Measurements from ENCODE around the gene DNAH3. TPM values are rescaled to one million over a fixed set of nuclear protein-coding genes. Genes with fewer than 3 reads are reported as not detected.
A peak's percentile ranks its signal among the peaks of the same experiment; 100 is the strongest.
"Not testable (repeated sequence)": the region's sequence is repeated elsewhere in the genome, so short reads cannot be mapped to it uniquely, and the experiment has no call there.

The DNAH3 gene
- polyA plus RNA-seq, 1 donor, result 0.16 TPM

DNA sequence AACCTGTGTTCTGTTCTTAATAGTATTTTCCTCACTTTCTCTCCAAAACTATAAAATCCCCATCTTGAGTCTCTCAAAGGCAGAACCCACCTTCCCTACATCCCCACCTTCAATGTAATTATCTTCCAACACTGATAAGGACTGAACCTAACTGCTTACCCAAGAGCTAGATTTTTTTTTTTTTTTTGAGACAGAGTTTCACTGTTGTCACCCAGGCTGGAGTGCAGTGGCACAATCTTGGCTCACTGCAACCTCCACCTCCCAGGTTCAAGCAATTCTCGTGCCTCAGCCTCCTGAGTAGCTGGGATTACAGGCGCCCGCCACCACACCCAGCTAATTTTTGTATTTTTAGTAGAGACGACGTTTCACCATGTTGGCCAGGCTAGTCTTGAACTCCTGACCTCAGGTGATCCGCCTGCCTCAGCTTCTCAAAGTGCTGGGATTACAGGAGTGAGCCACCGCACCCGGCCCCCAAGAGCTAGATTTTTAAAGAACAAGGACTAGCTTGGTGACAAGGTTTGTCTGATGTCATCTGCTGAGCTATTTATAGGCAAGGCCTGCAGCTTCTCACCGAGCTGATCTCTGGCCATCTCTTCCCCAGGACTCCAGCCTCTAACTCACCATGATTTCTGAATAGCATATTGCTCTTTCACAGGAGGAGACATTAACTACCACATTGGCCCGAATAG, 220.8 kb downstream of the DNAH3 start:
- no CpG with 5 or more reads among the region's 10 CpGs for WGBS (ENCODE audit: insufficient coverage, low lambda C conversion rate)
- not testable (repeated sequence) for H3K27ac ChIP-seq (ENCODE audit: low read length); H3K27me3 ChIP-seq (ENCODE audit: control insufficient read depth, insufficient read depth, low read length); H3K4me3 ChIP-seq (ENCODE audit: low read length); H3K4me1 ChIP-seq (ENCODE audit: control insufficient read depth, insufficient read depth, low read length); H3K36me3 ChIP-seq (ENCODE audit: control insufficient read depth, insufficient read depth, low read length); DNase-seq; H3K9me3 ChIP-seq (ENCODE audit: control insufficient read depth, low read depth, low read length)

DNA sequence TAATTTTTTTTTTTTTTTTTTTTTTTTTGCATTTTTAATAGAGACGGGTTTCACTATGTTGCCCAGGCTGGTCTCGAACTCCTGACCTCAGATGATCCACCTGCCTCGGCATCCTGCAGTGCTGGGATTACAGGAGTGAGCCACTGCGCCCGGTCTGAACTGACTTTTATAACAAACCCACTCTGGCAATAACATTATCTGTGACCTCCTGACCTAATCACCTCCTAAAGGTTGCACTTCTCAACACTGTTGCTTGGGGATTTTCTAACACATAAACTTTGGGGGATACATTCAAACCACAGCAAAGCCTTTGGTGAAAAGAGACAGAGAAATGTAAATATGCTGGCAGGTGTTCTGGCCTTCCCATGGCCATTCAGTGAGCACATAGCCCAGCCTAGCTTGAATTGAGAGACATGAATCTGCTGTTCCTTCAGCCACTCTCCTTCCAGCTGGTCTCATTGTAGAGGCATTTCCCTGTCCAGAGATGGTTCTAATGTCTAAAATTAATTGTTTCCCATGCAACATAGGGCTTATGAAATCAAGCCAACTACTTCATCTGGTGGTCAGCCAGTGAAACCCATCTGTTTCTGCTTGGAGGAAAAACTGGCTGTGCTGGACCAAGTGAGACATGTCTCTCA, 221.8 kb downstream of the DNAH3 start:
- no peak for DNase-seq
- H3K27me3 ChIP-seq (ENCODE audit: control insufficient read depth, insufficient read depth, low read length), result no peaks in the 10 kb centered on the region
- peaks cover 8% of the 10 kb centered on the region for H3K4me1 ChIP-seq (ENCODE audit: control insufficient read depth, insufficient read depth, low read length)
- no peaks in the 10 kb centered on the region for H3K9me3 ChIP-seq (ENCODE audit: control insufficient read depth, low read depth, low read length)
- H3K4me3 ChIP-seq (ENCODE audit: low read length), result no peak overlapping the region
- WGBS (ENCODE audit: insufficient coverage, low lambda C conversion rate), result no CpG with 5 or more reads among the region's 5 CpGs
- H3K36me3 ChIP-seq (ENCODE audit: control insufficient read depth, insufficient read depth, low read length), result peaks cover 5% of the 10 kb centered on the region
- no peak overlapping the region for H3K27ac ChIP-seq (ENCODE audit: low read length)

DNA sequence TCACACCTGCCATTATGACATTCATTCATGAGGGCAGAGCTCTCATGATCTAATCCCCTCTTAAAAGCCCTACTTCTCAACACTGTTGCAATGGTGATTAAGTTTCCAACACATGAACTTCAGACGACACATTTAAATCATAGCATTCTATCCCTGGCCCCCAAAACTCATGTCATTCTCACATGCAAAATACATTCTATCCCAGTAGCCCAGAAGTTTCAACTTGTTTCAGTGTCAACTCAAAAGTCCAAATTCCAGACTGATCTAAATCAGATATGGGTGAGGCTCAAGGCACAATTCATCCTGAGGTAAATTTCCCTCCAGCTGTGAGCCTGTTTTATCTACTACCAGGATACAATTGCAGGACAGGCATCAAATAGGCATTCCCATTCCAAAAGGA, 224.9 kb downstream of the DNAH3 start:
- Histone ChIP-seq H3K27ac (ENCODE audit: low read length) (peak overlapping the region; percentile 50), H3K27me3 (ENCODE audit: control insufficient read depth, insufficient read depth, low read length) (no peaks in the 10 kb centered on the region), H3K4me1 (ENCODE audit: control insufficient read depth, insufficient read depth, low read length) (peaks cover 8% of the 10 kb centered on the region), H3K9me3 (ENCODE audit: control insufficient read depth, low read depth, low read length) (no peaks in the 10 kb centered on the region), H3K36me3 (ENCODE audit: control insufficient read depth, insufficient read depth, low read length) (peaks cover 19% of the 10 kb centered on the region), H3K4me3 (ENCODE audit: low read length) (no peak overlapping the region)
- no CpG with 5 or more reads among the region's 1 CpG for WGBS (ENCODE audit: insufficient coverage, low lambda C conversion rate)
- peak; percentile 48 to 76 for DNase-seq

DNA sequence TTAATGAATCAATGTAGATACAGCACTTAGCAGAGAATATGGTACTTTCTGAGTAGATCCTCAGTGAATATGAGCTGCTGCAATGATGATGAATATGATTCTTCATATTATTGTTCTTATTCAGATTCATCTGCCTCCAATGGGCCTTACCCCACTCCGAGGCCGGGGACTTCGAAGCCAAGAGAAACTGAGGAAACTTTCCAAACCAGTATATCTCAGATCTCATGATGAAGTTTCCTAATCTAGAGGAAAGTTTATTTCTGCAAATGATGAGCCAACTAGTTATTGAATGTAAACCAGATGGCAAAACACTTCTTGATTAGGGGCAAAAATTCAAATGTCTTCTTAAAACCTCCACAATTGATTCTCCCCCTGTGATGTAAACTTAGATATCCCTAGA, 226.8 kb downstream of the DNAH3 start:
- Histone ChIP-seq H3K4me1 (ENCODE audit: control insufficient read depth, insufficient read depth, low read length) (peaks cover 8% of the 10 kb centered on the region), H3K9me3 (ENCODE audit: control insufficient read depth, low read depth, low read length) (no peaks in the 10 kb centered on the region), H3K27ac (ENCODE audit: low read length) (no peak overlapping the region), H3K36me3 (ENCODE audit: control insufficient read depth, insufficient read depth, low read length) (peaks cover 29% of the 10 kb centered on the region), H3K4me3 (ENCODE audit: low read length) (no peak overlapping the region), H3K27me3 (ENCODE audit: control insufficient read depth, insufficient read depth, low read length) (no peaks in the 10 kb centered on the region)
- no peak for DNase-seq
- WGBS (ENCODE audit: insufficient coverage, low lambda C conversion rate), result no CpG with 5 or more reads among the region's 3 CpGs

DNA sequence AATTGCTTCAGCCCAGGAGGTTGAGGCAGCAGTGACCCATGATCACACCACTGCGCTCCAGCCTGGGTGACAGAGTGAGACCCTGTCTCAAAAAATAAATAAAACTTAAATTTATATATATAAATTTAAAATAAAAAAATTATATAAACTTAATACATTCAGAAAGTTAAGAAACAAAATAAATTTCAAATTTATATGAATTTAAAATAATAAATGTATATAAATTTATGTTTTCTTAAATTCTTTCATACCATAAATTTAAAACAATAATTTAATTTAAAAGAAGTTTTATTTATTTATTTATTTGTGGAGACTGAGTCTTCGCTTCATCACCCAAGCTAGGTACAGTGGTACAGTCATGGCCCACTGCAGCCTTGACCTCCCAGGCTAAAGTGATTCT, 229.8 kb downstream of the DNAH3 start:
- Histone ChIP-seq H3K4me3 (ENCODE audit: low read length) (no peak overlapping the region), H3K9me3 (ENCODE audit: control insufficient read depth, low read depth, low read length) (no peaks in the 10 kb centered on the region), H3K27me3 (ENCODE audit: control insufficient read depth, insufficient read depth, low read length) (no peaks in the 10 kb centered on the region), H3K4me1 (ENCODE audit: control insufficient read depth, insufficient read depth, low read length) (peaks cover 5% of the 10 kb centered on the region), H3K36me3 (ENCODE audit: control insufficient read depth, insufficient read depth, low read length) (peaks cover 47% of the 10 kb centered on the region), H3K27ac (ENCODE audit: low read length) (no peak overlapping the region)
- WGBS (ENCODE audit: insufficient coverage, low lambda C conversion rate), result no CpG with 5 or more reads among the region's 2 CpGs
- DNase-seq, result no peak

DNA sequence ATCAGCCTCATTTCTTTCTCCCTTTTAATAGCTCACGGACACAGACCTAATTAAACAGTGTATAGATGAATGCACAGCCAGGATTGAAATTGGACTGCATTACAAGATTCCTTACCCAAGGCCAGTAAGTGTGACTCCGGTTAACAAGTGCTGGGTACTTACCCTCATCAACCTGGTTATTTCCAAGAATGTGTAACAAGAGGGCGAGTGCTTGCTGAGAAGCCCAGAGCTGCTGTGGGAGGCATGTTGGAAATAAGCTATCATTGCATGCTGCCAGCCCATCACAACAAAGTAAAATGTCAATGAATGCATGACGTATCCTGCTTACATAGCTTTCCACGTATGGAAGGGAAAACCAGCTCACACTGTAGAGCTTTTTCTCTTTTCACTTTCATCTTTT, 230.6 kb downstream of the DNAH3 start:
- no peak overlapping the region for H3K4me3 ChIP-seq (ENCODE audit: low read length)
- DNase-seq, result no peak
- H3K9me3 ChIP-seq (ENCODE audit: control insufficient read depth, low read depth, low read length), result no peaks in the 10 kb centered on the region
- peaks cover 51% of the 10 kb centered on the region for H3K36me3 ChIP-seq (ENCODE audit: control insufficient read depth, insufficient read depth, low read length)
- no peaks in the 10 kb centered on the region for H3K27me3 ChIP-seq (ENCODE audit: control insufficient read depth, insufficient read depth, low read length)
- H3K4me1 ChIP-seq (ENCODE audit: control insufficient read depth, insufficient read depth, low read length), result no peaks in the 10 kb centered on the region
- no peak overlapping the region for H3K27ac ChIP-seq (ENCODE audit: low read length)
- 86% methylated on average over 1 of the region's 5 CpGs for WGBS (ENCODE audit: insufficient coverage, low lambda C conversion rate)

DNA sequence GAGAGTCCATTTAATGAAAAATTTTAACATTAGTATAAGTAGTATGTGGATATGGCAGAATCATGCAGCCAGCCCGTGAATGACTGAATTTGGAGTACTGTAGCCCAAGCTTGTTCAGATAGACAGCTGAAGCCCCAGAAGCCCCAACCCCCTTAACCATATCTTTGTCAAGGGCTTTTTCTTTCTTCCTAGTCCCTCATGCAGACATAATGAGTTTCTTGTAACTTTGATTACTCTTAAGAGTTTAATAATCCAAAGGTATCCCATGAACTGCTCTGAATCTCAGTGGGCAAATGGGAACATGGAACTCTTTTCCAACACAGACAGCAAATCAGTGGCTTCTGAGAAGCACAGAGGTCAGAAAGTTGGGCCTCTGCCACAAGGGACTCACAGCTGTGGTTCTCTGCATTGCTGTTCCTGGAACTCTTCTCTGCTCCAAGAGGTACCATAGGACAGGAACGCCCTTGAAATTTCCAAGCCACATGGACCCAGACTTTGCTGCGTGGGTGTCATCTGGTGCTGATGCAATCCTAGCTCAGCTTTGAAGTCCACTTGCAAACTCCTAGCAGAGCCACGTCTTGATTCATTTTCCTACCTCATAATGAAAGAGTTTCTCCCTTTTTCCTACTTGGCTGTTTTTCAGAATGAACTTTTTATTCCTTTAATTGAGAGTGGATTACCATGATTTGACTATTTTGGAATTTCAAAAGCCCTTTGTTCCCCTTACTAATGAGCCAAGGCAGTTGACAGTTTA, 232.0 kb downstream of the DNAH3 start:
- 100% methylated on average over 1 of the region's 4 CpGs for WGBS (ENCODE audit: insufficient coverage, low lambda C conversion rate)
- DNase-seq, result no peak
- H3K27ac ChIP-seq (ENCODE audit: low read length), result no peak overlapping the region
- H3K36me3 ChIP-seq (ENCODE audit: control insufficient read depth, insufficient read depth, low read length), result peaks cover 47% of the 10 kb centered on the region
- H3K27me3 ChIP-seq (ENCODE audit: control insufficient read depth, insufficient read depth, low read length), result no peaks in the 10 kb centered on the region
- no peaks in the 10 kb centered on the region for H3K4me1 ChIP-seq (ENCODE audit: control insufficient read depth, insufficient read depth, low read length)
- no peaks in the 10 kb centered on the region for H3K9me3 ChIP-seq (ENCODE audit: control insufficient read depth, low read depth, low read length)
- H3K4me3 ChIP-seq (ENCODE audit: low read length), result no peak overlapping the region

DNA sequence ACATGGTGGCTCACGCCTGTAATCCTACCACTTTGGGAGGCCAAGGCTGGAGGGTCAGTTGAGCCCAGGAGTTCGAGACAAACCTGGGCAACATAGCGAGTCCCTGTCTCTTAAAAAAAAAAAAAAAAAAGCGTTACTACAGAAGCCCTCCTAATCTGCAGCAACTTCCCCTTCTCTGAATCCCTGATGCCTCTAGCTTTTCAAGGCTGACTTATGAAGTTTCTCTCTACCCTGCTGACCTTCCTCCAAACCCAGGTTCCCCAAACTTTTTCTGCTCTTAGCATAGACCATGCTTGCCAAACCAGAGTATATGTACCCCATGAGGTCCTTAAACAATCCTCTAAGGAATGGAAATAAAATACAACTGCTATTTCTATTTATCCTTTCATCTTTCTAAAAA, 233.7 kb downstream of the DNAH3 start:
- no peak for DNase-seq
- Histone ChIP-seq H3K27ac (ENCODE audit: low read length) (no peak overlapping the region), H3K27me3 (ENCODE audit: control insufficient read depth, insufficient read depth, low read length) (no peaks in the 10 kb centered on the region), H3K4me3 (ENCODE audit: low read length) (no peak overlapping the region), H3K36me3 (ENCODE audit: control insufficient read depth, insufficient read depth, low read length) (peaks cover 38% of the 10 kb centered on the region), H3K4me1 (ENCODE audit: control insufficient read depth, insufficient read depth, low read length) (no peaks in the 10 kb centered on the region), H3K9me3 (ENCODE audit: control insufficient read depth, low read depth, low read length) (no peaks in the 10 kb centered on the region)
- WGBS (ENCODE audit: insufficient coverage, low lambda C conversion rate), result no CpG with 5 or more reads among the region's 4 CpGs

DNA sequence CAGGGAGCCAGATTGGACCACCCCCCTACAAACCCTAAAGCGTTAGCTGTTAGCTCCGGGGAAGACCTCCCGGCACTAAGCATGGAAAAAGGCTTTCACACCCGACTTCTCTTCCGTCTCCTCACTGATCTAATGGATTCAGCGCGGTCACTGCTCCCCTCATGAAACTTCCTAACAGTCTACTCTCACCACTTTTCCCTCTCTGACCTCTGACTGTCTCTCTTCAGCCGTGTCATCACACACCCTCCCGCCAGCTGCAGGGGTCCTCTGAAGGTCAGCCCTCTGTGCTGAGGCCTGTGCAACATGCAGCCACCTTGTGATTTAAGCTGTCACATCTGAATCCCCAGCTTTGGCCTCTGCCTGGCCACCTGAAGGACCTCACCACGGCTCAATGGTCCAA, 234.4 kb downstream of the DNAH3 start:
- Histone ChIP-seq H3K4me3 (ENCODE audit: low read length) (no peak overlapping the region), H3K36me3 (ENCODE audit: control insufficient read depth, insufficient read depth, low read length) (peaks cover 35% of the 10 kb centered on the region), H3K4me1 (ENCODE audit: control insufficient read depth, insufficient read depth, low read length) (peaks cover 1% of the 10 kb centered on the region), H3K9me3 (ENCODE audit: control insufficient read depth, low read depth, low read length) (no peaks in the 10 kb centered on the region), H3K27ac (ENCODE audit: low read length) (no peak overlapping the region), H3K27me3 (ENCODE audit: control insufficient read depth, insufficient read depth, low read length) (no peaks in the 10 kb centered on the region)
- no CpG with 5 or more reads among the region's 10 CpGs for WGBS (ENCODE audit: insufficient coverage, low lambda C conversion rate)
- no peak for DNase-seq

DNA sequence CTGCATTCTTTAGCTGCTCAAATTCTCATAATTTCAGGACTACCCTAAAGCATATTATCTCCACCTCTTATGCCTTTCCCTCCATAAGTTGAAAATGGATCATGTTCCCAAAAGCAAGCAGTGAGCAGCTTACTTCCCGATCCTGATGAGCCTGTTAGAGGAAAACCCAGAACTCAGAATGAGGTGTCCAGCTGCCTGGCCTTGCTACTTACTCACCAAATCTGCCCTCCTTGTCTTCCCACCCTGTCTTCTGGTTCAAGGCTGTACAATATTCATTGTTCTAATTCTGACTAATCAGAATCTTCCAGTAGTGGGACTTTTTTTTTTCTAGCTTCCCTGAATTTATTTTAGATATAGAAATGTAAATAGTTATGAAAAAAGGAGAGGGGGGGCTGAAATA, 239.3 kb downstream of the DNAH3 start:
- Histone ChIP-seq H3K27me3 (ENCODE audit: control insufficient read depth, insufficient read depth, low read length) (no peaks in the 10 kb centered on the region), H3K9me3 (ENCODE audit: control insufficient read depth, low read depth, low read length) (no peaks in the 10 kb centered on the region), H3K27ac (ENCODE audit: low read length) (peak overlapping the region; percentile 79), H3K36me3 (ENCODE audit: control insufficient read depth, insufficient read depth, low read length) (peaks cover 12% of the 10 kb centered on the region), H3K4me1 (ENCODE audit: control insufficient read depth, insufficient read depth, low read length) (peaks cover 17% of the 10 kb centered on the region), H3K4me3 (ENCODE audit: low read length) (no peak overlapping the region)
- no CpG with 5 or more reads among the region's 1 CpG for WGBS (ENCODE audit: insufficient coverage, low lambda C conversion rate)
- DNase-seq, result no peak

All from large intestine (tissue), 3 donors.